Measurements from ENCODE around the gene SLC9B1.
"Not testable (repeated sequence)": the region's sequence is repeated elsewhere in the genome, so short reads cannot be mapped to it uniquely, and the experiment has no call there.

- not testable (repeated sequence) for TF ChIP-seq POLR2A (IDR thresholded peaks at IDR 0.05)
- TF ChIP-seq, protein P1, sequence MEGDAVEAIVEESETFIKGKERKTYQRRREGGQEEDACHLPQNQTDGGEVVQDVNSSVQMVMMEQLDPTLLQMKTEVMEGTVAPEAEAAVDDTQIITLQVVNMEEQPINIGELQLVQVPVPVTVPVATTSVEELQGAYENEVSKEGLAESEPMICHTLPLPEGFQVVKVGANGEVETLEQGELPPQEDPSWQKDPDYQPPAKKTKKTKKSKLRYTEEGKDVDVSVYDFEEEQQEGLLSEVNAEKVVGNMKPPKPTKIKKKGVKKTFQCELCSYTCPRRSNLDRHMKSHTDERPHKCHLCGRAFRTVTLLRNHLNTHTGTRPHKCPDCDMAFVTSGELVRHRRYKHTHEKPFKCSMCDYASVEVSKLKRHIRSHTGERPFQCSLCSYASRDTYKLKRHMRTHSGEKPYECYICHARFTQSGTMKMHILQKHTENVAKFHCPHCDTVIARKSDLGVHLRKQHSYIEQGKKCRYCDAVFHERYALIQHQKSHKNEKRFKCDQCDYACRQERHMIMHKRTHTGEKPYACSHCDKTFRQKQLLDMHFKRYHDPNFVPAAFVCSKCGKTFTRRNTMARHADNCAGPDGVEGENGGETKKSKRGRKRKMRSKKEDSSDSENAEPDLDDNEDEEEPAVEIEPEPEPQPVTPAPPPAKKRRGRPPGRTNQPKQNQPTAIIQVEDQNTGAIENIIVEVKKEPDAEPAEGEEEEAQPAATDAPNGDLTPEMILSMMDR (IDR thresholded peaks at IDR 0.05), result not testable (repeated sequence)
These were observed 81.4 kb downstream of the SLC9B1 start for GRCh38 chr4:102938063-102938462.

All from body of pancreas (tissue), 4 donors.